Fibroblast of mammary gland (primary cell): Measurements from ENCODE around the gene TRAPPC11.
A peak's percentile ranks its signal among the peaks of the same experiment; 100 is the strongest.

Experiments
- DNase-seq: peaks from one replicate; pipeline ENCODE4 v3.0.0-alpha.2; 2010; ENCODE audit warnings: low read depth
- H3K4me3 ChIP-seq: 2 replicates; pipeline ENCODE4 v1.5.1; 2011; ENCODE audit warnings: low read depth, mild to moderate bottlenecking, low read length, moderate library complexity; ENCODE audit not compliant: control insufficient read depth
- CTCF ChIP-seq: conservative IDR thresholded peaks from 2 replicates; pipeline ENCODE4 v1.5.1; 2011; ENCODE audit warnings: low read depth, low read length, inconsistent platforms; ENCODE audit not compliant: control insufficient read depth, insufficient read depth

Gene TRAPPC11

GRCh38 chr4:183747380-183747779, 88.3 kb downstream of the TRAPPC11 start:
- no peak for DNase-seq
- no peak overlapping the region for H3K4me3 ChIP-seq
- no peak for TF ChIP-seq CTCF

- no peak for DNase-seq
- no peak for TF ChIP-seq CTCF
- H3K4me3 ChIP-seq, result no peak overlapping the region
These were observed 89.0 kb downstream of the TRAPPC11 start for GRCh38 chr4:183747931-183748670.

- no peak for DNase-seq
- no peak for TF ChIP-seq CTCF
- no peak overlapping the region for H3K4me3 ChIP-seq
These were observed 92.0 kb downstream of the TRAPPC11 start for GRCh38 chr4:183751106-183751505.

- no peak for TF ChIP-seq CTCF
- H3K4me3 ChIP-seq, result no peak overlapping the region
- DNase-seq, result no peak
These were observed 96.5 kb downstream of the TRAPPC11 start for GRCh38 chr4:183755596-183755995.

GRCh38 chr4:183757060-183757459, 98.0 kb downstream of the TRAPPC11 start:
- no peak for TF ChIP-seq CTCF
- H3K4me3 ChIP-seq, result no peak overlapping the region
- DNase-seq, result no peak

GRCh38 chr4:183758061-183758757, 99.1 kb downstream of the TRAPPC11 start:
- peak; percentile 21 for DNase-seq
- TF ChIP-seq CTCF, result peak; percentile 38
- H3K4me3 ChIP-seq, result no peak overlapping the region
